Retina (tissue), 1 donor: ENCODE results near the gene FOXD2.

Source experiments
- DNase-seq: peaks from one replicate; pipeline ENCODE4 v3.0.0-alpha.2; 2016

The FOXD2 gene

GRCh38 chr1:47417170-47418044 is 20.4 kb upstream of the FOXD2 start:
- DNase-seq, result no peak

GRCh38 chr1:47418122-47418521 is 19.7 kb upstream of the FOXD2 start:
- no peak for DNase-seq

GRCh38 chr1:47418681-47419325 is 19.0 kb upstream of the FOXD2 start:
- no peak for DNase-seq

GRCh38 chr1:47420547-47420946 is 17.3 kb upstream of the FOXD2 start:
- no peak for DNase-seq

GRCh38 chr1:47423872-47424271 is 14.0 kb upstream of the FOXD2 start:
- no peak for DNase-seq

GRCh38 chr1:47424336-47424982 is 13.4 kb upstream of the FOXD2 start:
- peak; percentile 55 for DNase-seq

- no peak for DNase-seq
Measured at GRCh38 chr1:47431534-47431933, 6.3 kb upstream of the FOXD2 start.

GRCh38 chr1:47432071-47433036 is 5.5 kb upstream of the FOXD2 start:
- DNase-seq, result peak; percentile 90

- DNase-seq, result no peak
Measured at GRCh38 chr1:47433037-47433421, 4.8 kb upstream of the FOXD2 start.

- DNase-seq, result no peak
Measured at GRCh38 chr1:47433477-47434050, 4.3 kb upstream of the FOXD2 start.

- DNase-seq, result peak; percentile 81
Measured at GRCh38 chr1:47434051-47434842, 3.6 kb upstream of the FOXD2 start.

GRCh38 chr1:47435506-47436303 is 2.1 kb upstream of the FOXD2 start:
- no peak for DNase-seq

- peak; percentile 88 for DNase-seq
Measured at GRCh38 chr1:47436304-47436978, 1.4 kb upstream of the FOXD2 start.

GRCh38 chr1:47436979-47437446 is 831 bp upstream of the FOXD2 start:
- DNase-seq, result no peak

- DNase-seq, result peak; percentile 65
Measured at GRCh38 chr1:47438165-47439016, 547 bp downstream of the FOXD2 start.

- peak; percentile 70 for DNase-seq
Measured at GRCh38 chr1:47439017-47439818, 1.4 kb downstream of the FOXD2 start.

- DNase-seq, result peak; percentile 43
Measured at GRCh38 chr1:47439819-47440598, 2.2 kb downstream of the FOXD2 start.
